Measurements from ENCODE around the gene PTGR1.

DNA sequence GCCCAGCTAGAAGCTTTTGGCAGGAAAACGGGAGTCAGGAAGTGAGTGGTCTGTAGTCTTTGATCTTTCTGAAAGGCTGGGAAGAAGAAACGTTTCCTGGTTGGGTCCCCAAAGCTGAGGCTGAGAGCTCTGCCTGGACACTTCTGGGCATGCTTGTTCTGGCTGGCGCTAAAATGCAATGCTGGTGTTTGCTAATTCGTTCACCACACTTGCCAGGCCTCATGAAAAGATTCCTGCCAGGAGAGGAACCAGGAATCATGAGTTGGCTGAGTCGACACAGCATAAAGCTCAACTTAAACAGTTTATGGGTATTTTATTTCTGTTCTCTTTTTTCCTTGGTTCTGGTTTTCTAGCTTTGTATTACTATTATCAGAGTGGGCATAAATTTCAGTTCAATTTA, 10.7 kb upstream of the PTGR1 start:
- TF ChIP-seq EZH2 (IDR thresholded peaks at IDR 0.05; ENCODE audit: insufficient read depth, poor library complexity, severe bottlenecking) (no peak), EZH2phosphoT487 (IDR thresholded peaks at IDR 0.05; ENCODE audit: insufficient read depth, low read depth) (no peak)
